K562 (cell line): ENCODE data around the gene MCAM. TPM values are rescaled to one million over a fixed set of nuclear protein-coding genes. Genes with fewer than 3 reads are reported as not detected.
A peak's percentile ranks its signal among the peaks of the same experiment; 100 is the strongest.

Experiments
- COPS2 ChIP-seq: fragments of 450-650 bp; conservative IDR thresholded peaks from 2 replicates; pipeline ENCODE4 v1.6.1; 2016; ENCODE audit warnings: mild to moderate bottlenecking, moderate library complexity
- CXXC5 ChIP-seq: fragments of 250-450 bp; sonication (Bioruptor Pico); IDR thresholded peaks from 2 replicates; pipeline ENCODE4 v1.8.0; 2022; ENCODE audit warnings: inconsistent platforms, mild to moderate bottlenecking, moderate library complexity
- FOSL1 ChIP-seq: fragments of 200-800 bp; sonication (Bioruptor generic); conservative IDR thresholded peaks from 2 replicates; pipeline ENCODE4 v1.6.1; 2016; ENCODE audit warnings: missing genetic modification characterization, missing compliant biosample characterization
- MAFF ChIP-seq: IDR thresholded peaks from 2 replicates; pipeline ENCODE4 v1.6.1; 2012; ENCODE audit warnings: low read length, improper control_type of control experiment
- MAZ ChIP-seq, 2 experiments: fragments of 450-650 bp in 1 of 2; sonication (generic) in 1 of 2; formaldehyde crosslinking; IDR thresholded peaks in 1 of 2; conservative IDR thresholded peaks in 1 of 2; 2 replicates each; pipeline versions ENCODE4 v1.4.0 to v1.5.0; 2020; ENCODE audit warnings: mild to moderate bottlenecking in 1 of 2, missing genetic modification reagents in 1 of 2
- MEF2A ChIP-seq: IDR thresholded peaks from 2 replicates; pipeline ENCODE4 v1.6.1; 2011; ENCODE audit warnings: low read depth, mild to moderate bottlenecking, low read length, moderate library complexity; ENCODE audit not compliant: control insufficient read depth
- MEF2D ChIP-seq: conservative IDR thresholded peaks from 2 replicates; pipeline ENCODE4 v1.6.1; 2016; ENCODE audit warnings: low read depth, missing genetic modification characterization, missing compliant biosample characterization
- MXI1 ChIP-seq: IDR thresholded peaks from 2 replicates; pipeline ENCODE4 v1.6.1; 2011; ENCODE audit warnings: low read depth, mild to moderate bottlenecking, improper control_type of control experiment, low read length
- RBBP5 ChIP-seq: fragments of 200-600 bp; sonication (generic); IDR thresholded peaks from 2 replicates; pipeline ENCODE4 v1.6.1; 2012; ENCODE audit warnings: borderline replicate concordance, mild to moderate bottlenecking, low read length, control low read depth, inconsistent platforms; ENCODE audit not compliant: insufficient read depth, poor library complexity, severe bottlenecking
- RBM15 ChIP-seq: fragments of 200-400 bp; formaldehyde crosslinking; IDR thresholded peaks from 2 replicates; pipeline ENCODE4 v1.6.1; 2018; ENCODE audit warnings: mild to moderate bottlenecking, low read length, moderate library complexity; ENCODE audit not compliant: insufficient read depth
- RBM39 ChIP-seq: fragments of 200-400 bp; formaldehyde crosslinking; optimal IDR thresholded peaks from 2 replicates; pipeline ENCODE3; 2018; ENCODE audit warnings: low read depth, low read length
- SIN3B ChIP-seq: fragments of 450-650 bp; IDR thresholded peaks from 2 replicates; pipeline ENCODE4 v1.6.1; 2017; ENCODE audit warnings: low read depth, mild to moderate bottlenecking, moderate library complexity
- TFAP4 ChIP-seq: sonication (generic); formaldehyde crosslinking; IDR thresholded peaks from 2 replicates; pipeline ENCODE4 v1.8.0; 2022; ENCODE audit warnings: missing genetic modification reagents, mild to moderate bottlenecking, moderate library complexity, borderline replicate concordance
- ZNF75A ChIP-seq: fragments of 450-650 bp; formaldehyde crosslinking; IDR thresholded peaks from 2 replicates; pipeline ENCODE4 v1.4.0; 2020; ENCODE audit warnings: mild to moderate bottlenecking
- polyA plus RNA-seq, 8 experiments: library from polyadenylated mRNA; depleted of rRNA in 4 of 8; stranded (reverse) in 5 of 8; unstranded in 3 of 8; fragments of >200 nt; fragmentation: Nextera tagmentation in 2 of 8; fragmentation: Illumina TruSeq in 1 of 8; extraction: Ambion mirVana in 2 of 8; extraction: Trizol in 1 of 8; gene quantifications; 2 replicates each; pipeline versions ENCODE4 v1.2.1 to v1.2.3, GENCODE V29; 2011 to 2014; ENCODE audit warnings: inconsistent platforms in 1 of 8, missing spikeins in 1 of 8
- total RNA-seq, 7 experiments: library from RNA; depleted of rRNA in 6 of 7; stranded (reverse); fragments of >200 nt in 6 of 7; fragmentation: Illumina TruSeq in 2 of 7; extraction: Trizol in 2 of 7; gene quantifications; 2 replicates each; pipeline versions ENCODE4 v1.2.1 to v1.2.3, GENCODE V29; 2011 to 2021; ENCODE audit warnings: low replicate concordance in 1 of 7
- TF ChIP-seq, protein P1 (sequence below), 2 experiments: fragments of 450-650 bp; conservative IDR thresholded peaks; 2 replicates each; pipeline ENCODE4 v1.6.1; 2017; ENCODE audit warnings: mild to moderate bottlenecking in 2 of 2, moderate library complexity in 2 of 2
- TF ChIP-seq, protein P2 (sequence below): fragments of 450-650 bp; IDR thresholded peaks from 2 replicates; pipeline ENCODE4 v1.6.1; 2016
- TF ChIP-seq, protein P3 (sequence below): fragments of 450-650 bp; IDR thresholded peaks from 2 replicates; pipeline ENCODE4 v1.6.1; 2017; ENCODE audit warnings: antibody characterized with exemption, mild to moderate bottlenecking
- TF ChIP-seq, protein P4 (sequence below): fragments of 450-650 bp; IDR thresholded peaks from 2 replicates; pipeline ENCODE4 v1.6.1; 2016; ENCODE audit warnings: antibody characterized with exemption

The MCAM gene
- total and polyA plus RNA-seq, 9 of the 15 experiments (the other 6 are each of a cell fraction or from before 2014, with no cell fraction given) = 14.7 to 118 (median 53.6) TPM

GRCh38 chr11:119361056-119361787 is 44.3 kb upstream of the MCAM start (continued):
- TF ChIP-seq MEF2A (peak; percentile 93), MAFF (no peak), RBM15 (no peak), RBM39 (no peak), ZNF75A (no peak), SIN3B (no peak), FOSL1 (peak; percentile 66), RBBP5 (no peak), TFAP4 (peak; percentile 77), MAZ (CRISPR knock-in tag; conservative IDR thresholded peaks at IDR 0.05 in 1 of 2, IDR thresholded peaks at IDR 0.05 in 1 of 2) (no peak), COPS2 (no peak), MEF2D (tag) (peak; percentile 92), CXXC5 (CRISPR knock-in tag) (peak; percentile 29; the same call in 1 of the 2 replicates), MXI1 (peak; percentile 53; the same call in 1 of the 2 replicates)
- TF ChIP-seq, protein P1, sequence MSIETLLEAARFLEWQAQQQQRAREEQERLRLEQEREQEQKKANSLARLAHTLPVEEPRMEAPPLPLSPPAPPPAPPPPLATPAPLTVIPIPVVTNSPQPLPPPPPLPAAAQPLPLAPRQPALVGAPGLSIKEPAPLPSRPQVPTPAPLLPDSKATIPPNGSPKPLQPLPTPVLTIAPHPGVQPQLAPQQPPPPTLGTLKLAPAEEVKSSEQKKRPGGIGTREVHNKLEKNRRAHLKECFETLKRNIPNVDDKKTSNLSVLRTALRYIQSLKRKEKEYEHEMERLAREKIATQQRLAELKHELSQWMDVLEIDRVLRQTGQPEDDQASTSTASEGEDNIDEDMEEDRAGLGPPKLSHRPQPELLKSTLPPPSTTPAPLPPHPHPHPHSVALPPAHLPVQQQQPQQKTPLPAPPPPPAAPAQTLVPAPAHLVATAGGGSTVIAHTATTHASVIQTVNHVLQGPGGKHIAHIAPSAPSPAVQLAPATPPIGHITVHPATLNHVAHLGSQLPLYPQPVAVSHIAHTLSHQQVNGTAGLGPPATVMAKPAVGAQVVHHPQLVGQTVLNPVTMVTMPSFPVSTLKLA (conservative IDR thresholded peaks at IDR 0.05) = peak; percentile 69 to 86
- TF ChIP-seq, protein P2, sequence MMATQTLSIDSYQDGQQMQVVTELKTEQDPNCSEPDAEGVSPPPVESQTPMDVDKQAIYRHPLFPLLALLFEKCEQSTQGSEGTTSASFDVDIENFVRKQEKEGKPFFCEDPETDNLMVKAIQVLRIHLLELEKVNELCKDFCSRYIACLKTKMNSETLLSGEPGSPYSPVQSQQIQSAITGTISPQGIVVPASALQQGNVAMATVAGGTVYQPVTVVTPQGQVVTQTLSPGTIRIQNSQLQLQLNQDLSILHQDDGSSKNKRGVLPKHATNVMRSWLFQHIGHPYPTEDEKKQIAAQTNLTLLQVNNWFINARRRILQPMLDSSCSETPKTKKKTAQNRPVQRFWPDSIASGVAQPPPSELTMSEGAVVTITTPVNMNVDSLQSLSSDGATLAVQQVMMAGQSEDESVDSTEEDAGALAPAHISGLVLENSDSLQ = peak; percentile 79
- TF ChIP-seq, protein P3, sequence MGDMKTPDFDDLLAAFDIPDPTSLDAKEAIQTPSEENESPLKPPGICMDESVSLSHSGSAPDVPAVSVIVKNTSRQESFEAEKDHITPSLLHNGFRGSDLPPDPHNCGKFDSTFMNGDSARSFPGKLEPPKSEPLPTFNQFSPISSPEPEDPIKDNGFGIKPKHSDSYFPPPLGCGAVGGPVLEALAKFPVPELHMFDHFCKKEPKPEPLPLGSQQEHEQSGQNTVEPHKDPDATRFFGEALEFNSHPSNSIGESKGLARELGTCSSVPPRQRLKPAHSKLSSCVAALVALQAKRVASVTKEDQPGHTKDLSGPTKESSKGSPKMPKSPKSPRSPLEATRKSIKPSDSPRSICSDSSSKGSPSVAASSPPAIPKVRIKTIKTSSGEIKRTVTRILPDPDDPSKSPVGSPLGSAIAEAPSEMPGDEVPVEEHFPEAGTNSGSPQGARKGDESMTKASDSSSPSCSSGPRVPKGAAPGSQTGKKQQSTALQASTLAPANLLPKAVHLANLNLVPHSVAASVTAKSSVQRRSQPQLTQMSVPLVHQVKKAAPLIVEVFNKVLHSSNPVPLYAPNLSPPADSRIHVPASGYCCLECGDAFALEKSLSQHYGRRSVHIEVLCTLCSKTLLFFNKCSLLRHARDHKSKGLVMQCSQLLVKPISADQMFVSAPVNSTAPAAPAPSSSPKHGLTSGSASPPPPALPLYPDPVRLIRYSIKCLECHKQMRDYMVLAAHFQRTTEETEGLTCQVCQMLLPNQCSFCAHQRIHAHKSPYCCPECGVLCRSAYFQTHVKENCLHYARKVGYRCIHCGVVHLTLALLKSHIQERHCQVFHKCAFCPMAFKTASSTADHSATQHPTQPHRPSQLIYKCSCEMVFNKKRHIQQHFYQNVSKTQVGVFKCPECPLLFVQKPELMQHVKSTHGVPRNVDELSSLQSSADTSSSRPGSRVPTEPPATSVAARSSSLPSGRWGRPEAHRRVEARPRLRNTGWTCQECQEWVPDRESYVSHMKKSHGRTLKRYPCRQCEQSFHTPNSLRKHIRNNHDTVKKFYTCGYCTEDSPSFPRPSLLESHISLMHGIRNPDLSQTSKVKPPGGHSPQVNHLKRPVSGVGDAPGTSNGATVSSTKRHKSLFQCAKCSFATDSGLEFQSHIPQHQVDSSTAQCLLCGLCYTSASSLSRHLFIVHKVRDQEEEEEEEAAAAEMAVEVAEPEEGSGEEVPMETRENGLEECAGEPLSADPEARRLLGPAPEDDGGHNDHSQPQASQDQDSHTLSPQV = no peak
- TF ChIP-seq, protein P4, sequence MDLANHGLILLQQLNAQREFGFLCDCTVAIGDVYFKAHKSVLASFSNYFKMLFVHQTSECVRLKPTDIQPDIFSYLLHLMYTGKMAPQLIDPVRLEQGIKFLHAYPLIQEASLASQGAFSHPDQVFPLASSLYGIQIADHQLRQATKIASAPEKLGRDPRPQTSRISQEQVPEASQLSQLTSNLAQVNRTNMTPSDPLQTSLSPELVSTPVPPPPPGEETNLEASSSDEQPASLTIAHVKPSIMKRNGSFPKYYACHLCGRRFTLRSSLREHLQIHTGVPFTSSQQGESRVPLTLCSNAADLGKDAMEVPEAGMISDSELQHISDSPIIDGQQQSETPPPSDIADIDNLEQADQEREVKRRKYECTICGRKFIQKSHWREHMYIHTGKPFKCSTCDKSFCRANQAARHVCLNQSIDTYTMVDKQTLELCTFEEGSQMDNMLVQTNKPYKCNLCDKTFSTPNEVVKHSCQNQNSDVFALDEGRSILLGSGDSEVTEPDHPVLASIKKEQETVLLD = peak; percentile 63; the same call in 1 of the 2 replicates
